Measurements from ENCODE around the gene ITPRID1. TPM values are rescaled to one million over a fixed set of nuclear protein-coding genes. Genes with fewer than 3 reads are reported as not detected.

The ITPRID1 gene
- total RNA-seq, 1 experiment from 2014 or later = not detected

DNA sequence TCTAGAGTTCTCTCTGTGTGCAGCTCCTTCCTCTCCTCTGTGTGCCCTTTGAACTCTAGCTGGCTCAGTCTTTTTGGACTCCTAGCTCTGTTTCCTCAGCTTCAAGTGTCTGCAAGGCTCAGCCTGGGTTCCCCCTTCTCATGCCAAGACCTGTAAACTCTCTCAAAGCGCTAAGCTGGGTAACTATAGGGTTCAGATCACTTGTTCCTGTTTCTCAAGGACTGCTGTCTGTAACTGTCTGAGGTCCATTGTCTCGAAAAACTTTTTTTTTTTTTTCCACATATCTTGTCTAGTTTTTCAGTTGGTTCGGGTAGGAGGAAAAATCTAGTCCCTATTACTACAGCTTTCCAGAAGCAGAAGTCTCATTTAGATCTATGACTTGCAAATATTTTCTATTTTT is 126.5 kb downstream of the ITPRID1 start:
- RAD21 ChIA-PET (ENCODE audit: low non-redundant PET in 1 of 2, low total read pairs in 2 of 2, uncharacterized antibody in 2 of 2, unreplicated experiment in 2 of 2) = no interaction called here
- H2AFZ ChIP-seq (ENCODE audit: low read depth, low read length, poor library complexity, severe bottlenecking) = no peak overlapping the region
- H3K9me3 ChIP-seq (ENCODE audit: control insufficient read depth in 1 of 2, insufficient read depth in 1 of 2, low read depth in 1 of 2, low read length in 2 of 2) = no peaks in the 10 kb centered on the region
- H3K27me3 ChIP-seq (ENCODE audit: insufficient read depth, low read length) = peaks cover 21% of the 10 kb centered on the region; the same call in 1 of the 2 replicates
- DNase-seq (ENCODE audit: low read depth, low spot score) (no peak), ATAC-seq (no peak)
- no peak overlapping the region for H3K27ac ChIP-seq (ENCODE audit: low read depth, low read length)
- H4K20me1 ChIP-seq (ENCODE audit: insufficient read depth) = no peaks in the 10 kb centered on the region
- no TSS peak for BruUV-seq (replicated peaks)
- H3K4me2 ChIP-seq (ENCODE audit: low read length) = no peak overlapping the region
- intact Hi-C loops (cut with micrococcal nuclease) = no loop called here
- no peak overlapping the region for H3K4me3 ChIP-seq (replicated peaks in 1 of 2; ENCODE audit: low read depth in 1 of 2, low read length in 2 of 2)
- H3K36me3 ChIP-seq (ENCODE audit: control insufficient read depth in 1 of 2, insufficient read depth in 2 of 2, low read length in 2 of 2) = no peaks in the 10 kb centered on the region
- H3K79me2 ChIP-seq (ENCODE audit: insufficient read depth, low read length) = no peaks in the 10 kb centered on the region
- POLR2A ChIA-PET = no interaction called here
- H3K9ac ChIP-seq (ENCODE audit: low read length) = no peak overlapping the region
- no peaks in the 10 kb centered on the region for H3K4me1 ChIP-seq (ENCODE audit: control insufficient read depth in 1 of 2, insufficient read depth in 2 of 2, low read length in 2 of 2)
- H3K9me2 ChIP-seq (ENCODE audit: insufficient read depth) = no peaks in the 10 kb centered on the region
- TF ChIP-seq, protein P1, sequence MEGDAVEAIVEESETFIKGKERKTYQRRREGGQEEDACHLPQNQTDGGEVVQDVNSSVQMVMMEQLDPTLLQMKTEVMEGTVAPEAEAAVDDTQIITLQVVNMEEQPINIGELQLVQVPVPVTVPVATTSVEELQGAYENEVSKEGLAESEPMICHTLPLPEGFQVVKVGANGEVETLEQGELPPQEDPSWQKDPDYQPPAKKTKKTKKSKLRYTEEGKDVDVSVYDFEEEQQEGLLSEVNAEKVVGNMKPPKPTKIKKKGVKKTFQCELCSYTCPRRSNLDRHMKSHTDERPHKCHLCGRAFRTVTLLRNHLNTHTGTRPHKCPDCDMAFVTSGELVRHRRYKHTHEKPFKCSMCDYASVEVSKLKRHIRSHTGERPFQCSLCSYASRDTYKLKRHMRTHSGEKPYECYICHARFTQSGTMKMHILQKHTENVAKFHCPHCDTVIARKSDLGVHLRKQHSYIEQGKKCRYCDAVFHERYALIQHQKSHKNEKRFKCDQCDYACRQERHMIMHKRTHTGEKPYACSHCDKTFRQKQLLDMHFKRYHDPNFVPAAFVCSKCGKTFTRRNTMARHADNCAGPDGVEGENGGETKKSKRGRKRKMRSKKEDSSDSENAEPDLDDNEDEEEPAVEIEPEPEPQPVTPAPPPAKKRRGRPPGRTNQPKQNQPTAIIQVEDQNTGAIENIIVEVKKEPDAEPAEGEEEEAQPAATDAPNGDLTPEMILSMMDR (IDR thresholded peaks at IDR 0.05 in 2 of 3, conservative IDR thresholded peaks at IDR 0.05 in 1 of 3; ENCODE audit: borderline replicate concordance in 1 of 3, insufficient read depth in 1 of 3, low read depth in 2 of 3, low read length in 2 of 3) = no peak
- TF ChIP-seq ZFX (IDR thresholded peaks at IDR 0.05) (no peak), YY1 (IDR thresholded peaks at IDR 0.05; ENCODE audit: extremely low read depth, insufficient replicate concordance, low read depth, low read length) (no peak), TCF7L2 (IDR thresholded peaks at IDR 0.05; ENCODE audit: borderline replicate concordance, extremely low read depth, insufficient read depth, insufficient read length) (no peak), ZNF274 (IDR thresholded peaks at IDR 0.05; ENCODE audit: low read depth, low read length) (no peak), FOSL1 (IDR thresholded peaks at IDR 0.05; ENCODE audit: low read depth) (no peak), CEBPB (IDR thresholded peaks at IDR 0.05; ENCODE audit: low read depth) (no peak), RAD21 (IDR thresholded peaks at IDR 0.05; ENCODE audit: low read depth) (no peak), EGR1 (IDR thresholded peaks at IDR 0.05; ENCODE audit: low read depth) (no peak), SP1 (IDR thresholded peaks at IDR 0.05; ENCODE audit: low read depth) (no peak), SRF (IDR thresholded peaks at IDR 0.05; ENCODE audit: low read depth) (no peak), EZH2phosphoT487 (IDR thresholded peaks at IDR 0.05; ENCODE audit: borderline replicate concordance) (no peak), SIN3A (IDR thresholded peaks at IDR 0.05; ENCODE audit: low read depth) (no peak), CBX3 (IDR thresholded peaks at IDR 0.05; ENCODE audit: low read depth) (no peak), POLR2A (IDR thresholded peaks at IDR 0.05; ENCODE audit: borderline replicate concordance, extremely low read depth, insufficient read depth, insufficient read length) (no peak)
- TF ChIP-seq, protein P2, sequence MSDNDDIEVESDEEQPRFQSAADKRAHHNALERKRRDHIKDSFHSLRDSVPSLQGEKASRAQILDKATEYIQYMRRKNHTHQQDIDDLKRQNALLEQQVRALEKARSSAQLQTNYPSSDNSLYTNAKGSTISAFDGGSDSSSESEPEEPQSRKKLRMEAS (IDR thresholded peaks at IDR 0.05) = no peak
- TF ChIP-seq, protein P3, sequence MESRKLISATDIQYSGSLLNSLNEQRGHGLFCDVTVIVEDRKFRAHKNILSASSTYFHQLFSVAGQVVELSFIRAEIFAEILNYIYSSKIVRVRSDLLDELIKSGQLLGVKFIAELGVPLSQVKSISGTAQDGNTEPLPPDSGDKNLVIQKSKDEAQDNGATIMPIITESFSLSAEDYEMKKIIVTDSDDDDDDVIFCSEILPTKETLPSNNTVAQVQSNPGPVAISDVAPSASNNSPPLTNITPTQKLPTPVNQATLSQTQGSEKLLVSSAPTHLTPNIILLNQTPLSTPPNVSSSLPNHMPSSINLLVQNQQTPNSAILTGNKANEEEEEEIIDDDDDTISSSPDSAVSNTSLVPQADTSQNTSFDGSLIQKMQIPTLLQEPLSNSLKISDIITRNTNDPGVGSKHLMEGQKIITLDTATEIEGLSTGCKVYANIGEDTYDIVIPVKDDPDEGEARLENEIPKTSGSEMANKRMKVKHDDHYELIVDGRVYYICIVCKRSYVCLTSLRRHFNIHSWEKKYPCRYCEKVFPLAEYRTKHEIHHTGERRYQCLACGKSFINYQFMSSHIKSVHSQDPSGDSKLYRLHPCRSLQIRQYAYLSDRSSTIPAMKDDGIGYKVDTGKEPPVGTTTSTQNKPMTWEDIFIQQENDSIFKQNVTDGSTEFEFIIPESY (IDR thresholded peaks at IDR 0.05; ENCODE audit: extremely low read depth, insufficient replicate concordance, low read length) = no peak
- TF ChIP-seq, protein P4, sequence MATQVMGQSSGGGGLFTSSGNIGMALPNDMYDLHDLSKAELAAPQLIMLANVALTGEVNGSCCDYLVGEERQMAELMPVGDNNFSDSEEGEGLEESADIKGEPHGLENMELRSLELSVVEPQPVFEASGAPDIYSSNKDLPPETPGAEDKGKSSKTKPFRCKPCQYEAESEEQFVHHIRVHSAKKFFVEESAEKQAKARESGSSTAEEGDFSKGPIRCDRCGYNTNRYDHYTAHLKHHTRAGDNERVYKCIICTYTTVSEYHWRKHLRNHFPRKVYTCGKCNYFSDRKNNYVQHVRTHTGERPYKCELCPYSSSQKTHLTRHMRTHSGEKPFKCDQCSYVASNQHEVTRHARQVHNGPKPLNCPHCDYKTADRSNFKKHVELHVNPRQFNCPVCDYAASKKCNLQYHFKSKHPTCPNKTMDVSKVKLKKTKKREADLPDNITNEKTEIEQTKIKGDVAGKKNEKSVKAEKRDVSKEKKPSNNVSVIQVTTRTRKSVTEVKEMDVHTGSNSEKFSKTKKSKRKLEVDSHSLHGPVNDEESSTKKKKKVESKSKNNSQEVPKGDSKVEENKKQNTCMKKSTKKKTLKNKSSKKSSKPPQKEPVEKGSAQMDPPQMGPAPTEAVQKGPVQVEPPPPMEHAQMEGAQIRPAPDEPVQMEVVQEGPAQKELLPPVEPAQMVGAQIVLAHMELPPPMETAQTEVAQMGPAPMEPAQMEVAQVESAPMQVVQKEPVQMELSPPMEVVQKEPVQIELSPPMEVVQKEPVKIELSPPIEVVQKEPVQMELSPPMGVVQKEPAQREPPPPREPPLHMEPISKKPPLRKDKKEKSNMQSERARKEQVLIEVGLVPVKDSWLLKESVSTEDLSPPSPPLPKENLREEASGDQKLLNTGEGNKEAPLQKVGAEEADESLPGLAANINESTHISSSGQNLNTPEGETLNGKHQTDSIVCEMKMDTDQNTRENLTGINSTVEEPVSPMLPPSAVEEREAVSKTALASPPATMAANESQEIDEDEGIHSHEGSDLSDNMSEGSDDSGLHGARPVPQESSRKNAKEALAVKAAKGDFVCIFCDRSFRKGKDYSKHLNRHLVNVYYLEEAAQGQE (IDR thresholded peaks at IDR 0.05; ENCODE audit: low read depth) = no peak
- CTCF ChIA-PET = no interaction called here

Measured in HCT116 (cell line).